ENCODE measurements around the gene ZNF670. TPM values are rescaled to one million over a fixed set of nuclear protein-coding genes. Genes with fewer than 3 reads are reported as not detected.

The ZNF670 gene
- total RNA-seq, 8 experiments from 2014 or later = 1.7 to 15.2 (median 8.6) TPM

- Histone ChIP-seq H3K27ac (no peak overlapping the region), H3K4me3 (no peak overlapping the region), H3K4me1 (replicated peaks in 1 of 2) (peaks cover 5 to 7% of the 10 kb centered on the region in 2 donors)
- WGBS, 10 experiments = 76 to 90% methylated on average over 3 to 5 of the region's 5 CpGs; no CpG with 5 or more reads in 8 of the 10 experiments
- no peak for ATAC-seq (replicated peaks in 6 of 8)
- in situ Hi-C loops (cut with MboI; ENCODE audit: low pct_unique_long_range_greater_than_20kb in 2 of 9, low sequenced_read_pairs in 9 of 9, unreplicated experiment in 9 of 9) = no loop called here
Observed at GRCh38 chr1:247113094-247113497, 34.5 kb upstream of the ZNF670 start.

- in situ Hi-C loops (cut with MboI; ENCODE audit: low pct_unique_long_range_greater_than_20kb in 2 of 9, low sequenced_read_pairs in 9 of 9, unreplicated experiment in 9 of 9) = no loop called here
- Histone ChIP-seq H3K27ac (peak overlapping the region in 1 of 2 donors; percentile 79), H3K4me1 (replicated peaks in 1 of 2) (peaks cover 5 to 7% of the 10 kb centered on the region in 2 donors), H3K4me3 (peak overlapping the region; percentile 45 to 55 (median 53))
- no peak for ATAC-seq (replicated peaks in 6 of 8)
- 73 to 87% (median 79%) methylated on average over 4 to 6 of the region's 9 CpGs; no CpG with 5 or more reads in 6 of the 10 experiments for WGBS, 10 experiments
Observed at GRCh38 chr1:247112479-247112781, 33.8 kb upstream of the ZNF670 start.

GRCh38 chr1:247111700-247112478 lies 33.3 kb upstream of the ZNF670 start:
- in situ Hi-C loops (cut with MboI; ENCODE audit: low pct_unique_long_range_greater_than_20kb in 2 of 9, low sequenced_read_pairs in 9 of 9, unreplicated experiment in 9 of 9) = no loop called here
- H3K27ac ChIP-seq = peak overlapping the region; percentile 10 to 79
- peak overlapping the region; percentile 45 to 55 (median 53) for H3K4me3 ChIP-seq
- WGBS, 10 experiments = 3 to 30% (median 5%) methylated on average over 2 to 10 of the region's 78 CpGs; no CpG with 5 or more reads in 7 of the 10 experiments
- H3K4me1 ChIP-seq (replicated peaks in 1 of 2) = peaks cover 5 to 7% of the 10 kb centered on the region in 2 donors
- peak; percentile 79 to 95 (median 86) for ATAC-seq (replicated peaks in 6 of 8)

GRCh38 chr1:247111259-247111699 lies 32.7 kb upstream of the ZNF670 start:
- Histone ChIP-seq H3K4me3 (peak overlapping the region; percentile 45 to 55 (median 53)), H3K4me1 (replicated peaks in 1 of 2) (peaks cover 5 to 7% of the 10 kb centered on the region in 2 donors), H3K27ac (peak overlapping the region; percentile 10 to 79)
- in situ Hi-C loops (cut with MboI; ENCODE audit: low pct_unique_long_range_greater_than_20kb in 2 of 9, low sequenced_read_pairs in 9 of 9, unreplicated experiment in 9 of 9) = no loop called here
- WGBS, 10 experiments = no CpG with 5 or more reads among the region's 62 CpGs
- peak; percentile 48 to 61 (median 52) for ATAC-seq (replicated peaks in 6 of 8)

- WGBS, 10 experiments = 10 to 100% (median 37%) methylated on average over 1 to 26 of the region's 30 CpGs; no CpG with 5 or more reads in 2 of the 10 experiments
Observed at GRCh38 chr1:247110627-247111258, 32.1 kb upstream of the ZNF670 start.

GRCh38 chr1:247107694-247108093 lies 29.1 kb upstream of the ZNF670 start:
- H3K4me3 ChIP-seq = no peak overlapping the region
- in situ Hi-C loops (cut with MboI; ENCODE audit: low pct_unique_long_range_greater_than_20kb in 2 of 9, low sequenced_read_pairs in 9 of 9, unreplicated experiment in 9 of 9) = no loop called here
- ATAC-seq (replicated peaks in 6 of 8) = no peak

More at GRCh38 chr1:247110627-247111258, 32.1 kb upstream of the ZNF670 start:
- H3K4me3 ChIP-seq = peak overlapping the region; percentile 45 to 55 (median 53)
- H3K4me1 ChIP-seq (replicated peaks in 1 of 2) = peaks cover 5 to 7% of the 10 kb centered on the region in 2 donors
- in situ Hi-C loops (cut with MboI; ENCODE audit: low pct_unique_long_range_greater_than_20kb in 2 of 9, low sequenced_read_pairs in 9 of 9, unreplicated experiment in 9 of 9) = no loop called here
- peak overlapping the region in 1 of 2 donors; percentile 79 for H3K27ac ChIP-seq
- peak in 1 of 8 experiments; percentile 4 for ATAC-seq (replicated peaks in 6 of 8)

GRCh38 chr1:247105966-247106365 lies 27.4 kb upstream of the ZNF670 start:
- no peak overlapping the region for H3K27ac ChIP-seq
- no peak for ATAC-seq (replicated peaks in 6 of 8)
- in situ Hi-C loops (cut with MboI; ENCODE audit: low pct_unique_long_range_greater_than_20kb in 2 of 9, low sequenced_read_pairs in 9 of 9, unreplicated experiment in 9 of 9) = no loop called here
- H3K4me3 ChIP-seq = no peak overlapping the region
- H3K4me1 ChIP-seq (replicated peaks in 1 of 2) = peaks cover 19 to 20% of the 10 kb centered on the region in 2 donors
- 65 to 100% (median 93%) methylated on average over 2 to 15 of the region's 15 CpGs for WGBS, 10 experiments

More at GRCh38 chr1:247107694-247108093, 29.1 kb upstream of the ZNF670 start:
- WGBS, 10 experiments = 44 to 100% (median 82%) methylated on average over 1 to 6 of the region's 7 CpGs
- H3K27ac ChIP-seq = no peak overlapping the region
- peaks cover 20% of the 10 kb centered on the region in 2 donors for H3K4me1 ChIP-seq (replicated peaks in 1 of 2)

GRCh38 chr1:247104965-247105364 lies 26.4 kb upstream of the ZNF670 start:
- ATAC-seq (replicated peaks in 6 of 8) = peak in 1 of 8 experiments; percentile 1
- H3K27ac ChIP-seq = peak overlapping the region; percentile 42 to 57
- 20 to 95% (median 92%) methylated on average over 1 to 13 of the region's 13 CpGs; no CpG with 5 or more reads in 1 of the 10 experiments for whole genome bisulfite sequencing, 10 experiments
- no peak overlapping the region for H3K4me3 ChIP-seq
- in situ Hi-C loops (cut with MboI; ENCODE audit: low pct_unique_long_range_greater_than_20kb in 2 of 9, low sequenced_read_pairs in 9 of 9, unreplicated experiment in 9 of 9) = no loop called here
- peaks cover 15% of the 10 kb centered on the region in 2 donors for H3K4me1 ChIP-seq (replicated peaks in 1 of 2)

GRCh38 chr1:247103859-247104591 lies 25.4 kb upstream of the ZNF670 start, which contains the start of gene ZNF669:
TSS of gene ZNF669 (minus strand) at chr1:247104356. CDS start at chr1:247104199, 157 bp downstream.
- WGBS, 10 experiments = 0 to 13% (median 1%) methylated on average over 3 to 39 of the region's 58 CpGs; no CpG with 5 or more reads in 1 of the 10 experiments
- Histone ChIP-seq H3K4me1 (replicated peaks in 1 of 2) (peaks cover 15% of the 10 kb centered on the region in 2 donors), H3K4me3 (peak within 1 kb of the TSS; percentile 74 to 92 (median 88)), H3K27ac (peak within 1 kb of the TSS; percentile 90 to 92)
- in situ Hi-C loops (cut with MboI; ENCODE audit: low pct_unique_long_range_greater_than_20kb in 2 of 9, low sequenced_read_pairs in 9 of 9, unreplicated experiment in 9 of 9) = no loop called here
- ATAC-seq (replicated peaks in 6 of 8) = peak; percentile 98 to 99 (median 98)

GRCh38 chr1:247102381-247102780 lies 23.8 kb upstream of the ZNF670 start:
- peaks cover 15% of the 10 kb centered on the region in 2 donors for H3K4me1 ChIP-seq (replicated peaks in 1 of 2)
- in situ Hi-C loops (cut with MboI; ENCODE audit: low pct_unique_long_range_greater_than_20kb in 2 of 9, low sequenced_read_pairs in 9 of 9, unreplicated experiment in 9 of 9) = no loop called here
- WGBS, 10 experiments = 100% methylated on average over 1 of the region's 1 CpG; no CpG with 5 or more reads in 2 of the 10 experiments
- H3K4me3 ChIP-seq = peak overlapping the region in 1 of 5 donors; percentile 88
- no peak for ATAC-seq (replicated peaks in 6 of 8)
- H3K27ac ChIP-seq = no peak overlapping the region

GRCh38 chr1:247100676-247101279 lies 22.2 kb upstream of the ZNF670 start:
- no peak overlapping the region for H3K4me3 ChIP-seq
- peaks cover 15% of the 10 kb centered on the region in 2 donors for H3K4me1 ChIP-seq (replicated peaks in 1 of 2)
- 92 to 100% (median 97%) methylated on average over 5 to 9 of the region's 9 CpGs for WGBS, 10 experiments
- H3K27ac ChIP-seq = no peak overlapping the region
- ATAC-seq (replicated peaks in 6 of 8) = no peak
- in situ Hi-C loops (cut with MboI; ENCODE audit: low pct_unique_long_range_greater_than_20kb in 2 of 9, low sequenced_read_pairs in 9 of 9, unreplicated experiment in 9 of 9) = no loop called here

GRCh38 chr1:247096958-247097357 lies 18.3 kb upstream of the ZNF670 start:
- Histone ChIP-seq H3K27ac (no peak overlapping the region), H3K4me3 (no peak overlapping the region), H3K4me1 (replicated peaks in 1 of 2) (no peaks in the 10 kb centered on the region)
- WGBS, 10 experiments = 70 to 100% (median 96%) methylated on average over 2 to 5 of the region's 5 CpGs; no CpG with 5 or more reads in 4 of the 10 experiments
- no peak for ATAC-seq (replicated peaks in 6 of 8)
- in situ Hi-C loops (cut with MboI; ENCODE audit: low pct_unique_long_range_greater_than_20kb in 2 of 9, low sequenced_read_pairs in 9 of 9, unreplicated experiment in 9 of 9) = no loop called here

All from motor neuron (in vitro differentiated cells).